Heart right ventricle (tissue), 16 donors: Measurements from ENCODE around the gene URM1. TPM values are rescaled to one million over a fixed set of nuclear protein-coding genes. Genes with fewer than 3 reads are reported as not detected.

Experiments used
- ATAC-seq, 8 donors: fragments of 200-7000 bp; cut with Tn5 transposase; one replicate each; pipeline ENCODE4 v1.9.1; 2020; ENCODE audit warnings: mild to moderate bottlenecking in 8 of 8, moderate library complexity in 8 of 8, moderate number of reproducible peaks in 1 of 8
- DNase-seq, 2 donors: peaks; one replicate each; pipeline ENCODE4 v3.0.0-alpha.2; 2020
- H3K27ac ChIP-seq, 10 donors: fragments of 200-600 bp; sonication (generic) in 2 of 10; one replicate each; pipeline versions ENCODE4 v1.5.0 to v1.8.0; 2020 to 2022; ENCODE audit warnings: mild to moderate bottlenecking in 3 of 10
- H3K27me3 ChIP-seq, 7 donors: fragments of 200-600 bp; one replicate each; pipeline ENCODE4 v1.8.0; 2021 to 2022; ENCODE audit warnings: mild to moderate bottlenecking in 2 of 7
- H3K36me3 ChIP-seq, 9 donors: fragments of 200-600 bp; sonication (generic) in 1 of 9; one replicate each; pipeline versions ENCODE4 v1.5.0 to v1.8.0; 2020 to 2022; ENCODE audit warnings: mild to moderate bottlenecking in 2 of 9
- H3K4me1 ChIP-seq, 9 donors: fragments of 200-600 bp; sonication (generic) in 1 of 9; one replicate each; pipeline versions ENCODE4 v1.5.0 to v1.8.0; 2020 to 2022; ENCODE audit warnings: mild to moderate bottlenecking in 4 of 9
- H3K4me3 ChIP-seq, 10 donors: fragments of 200-600 bp; sonication (generic) in 2 of 10; one replicate each; pipeline versions ENCODE4 v1.5.0 to v1.8.0; 2020 to 2022; ENCODE audit warnings: mild to moderate bottlenecking in 7 of 10, moderate library complexity in 2 of 10
- H3K9me3 ChIP-seq, 11 donors: fragments of 200-600 bp in 10 of 11; sonication (generic) in 2 of 11; one replicate each; pipeline versions ENCODE4 v1.5.0 to v1.8.0; 2013 to 2022; ENCODE audit warnings: mild to moderate bottlenecking in 2 of 11, control low read depth in 1 of 11, moderate library complexity in 1 of 11
- WGBS, 2 donors: extraction: QIAGEN DNeasy Blood & Tissue Kit; methylation state at CpG; one replicate each; pipeline ENCODE4 v1.1.7; 2013; ENCODE audit warnings: inconsistent platforms in 1 of 2; 5-methylcytosine and 5-hydroxymethylcytosine counted together
- intact Hi-C, 10 donors: fragments of 100-400 bp; cut with DNase I; formaldehyde crosslinking; loops; one replicate each; pipeline versions ENCODE4 v1.11.1 to v1.14.2; 2022
- polyA plus RNA-seq, 2 donors: library from polyadenylated mRNA; stranded (reverse); fragments of 200-250 nt; gene quantifications; one replicate each; pipeline ENCODE4 v1.2.3, GENCODE V29; 2013
- total RNA-seq, 10 donors: library from RNA; stranded (reverse); fragmentation: NEBNext Ultra II Directional in 3 of 10; extraction: Animal tissue kit (Norgen Biotek cat#: 25700) in 3 of 10; gene quantifications; one replicate each; pipeline versions ENCODE4 v1.2.1 to v1.2.4, GENCODE V29; 2021 to 2023
- TF ChIP-seq, protein P1 (sequence below), 9 donors: fragments of 200-600 bp; sonication (generic) in 2 of 9; IDR thresholded peaks; one replicate each; pipeline versions ENCODE4 v1.5.0 to v1.8.0; 2021 to 2022; ENCODE audit warnings: antibody characterized with exemption in 9 of 9, mild to moderate bottlenecking in 5 of 9, moderate library complexity in 1 of 9
- donor health status: Arrhythmogenic right ventricular cardiomyopathy.
- donor health status: ischemic (EF 13 %, LVEDD 7.1; RV severe dilation, severe dysfunction).
- donor health status: healthy with polysubstance abuse.
- donor health status: DM: no; HTN: yes; CAD: no.
- donor health status: DM: no; HTN: no; CAD: no.
- donor health status: ischemic (EF 25% LVEDD 6.9; RV normal size, moderate dysfunction).
- donor health status: ischemic (EF 25% LVEDD 5.7; RV mildly dilated, moderate dysfunction).
- donor health status: healthy.
- donor health status: DM: yes; HTN: yes; CAD: no.
- donor health status: Ischemic cardiomyopathy.
- donor health status: ischemic (EF 35%, LVEDD 5.7; RV mildly dilated, moderate dysfunction).
- donor health status: nonischemic (EF 11% LVEDD 7.7; RV severe dilation, severe dysfunction).
- donor health status: DM: yes; HTN: yes; CAD: no.
- donor health status: PGD.
- donor health status: ischemic (EF 29% LVEDD 5.4; RV normal size, mild dysfunction).
- donor health status: nonischemic (EF 23%, LVEDD 6.1; RV moderate dilation, normal function).

URM1 gene
- total and polyA plus RNA-seq, 12 donors = 18.7 to 75.7 (median 51.2) TPM

DNA sequence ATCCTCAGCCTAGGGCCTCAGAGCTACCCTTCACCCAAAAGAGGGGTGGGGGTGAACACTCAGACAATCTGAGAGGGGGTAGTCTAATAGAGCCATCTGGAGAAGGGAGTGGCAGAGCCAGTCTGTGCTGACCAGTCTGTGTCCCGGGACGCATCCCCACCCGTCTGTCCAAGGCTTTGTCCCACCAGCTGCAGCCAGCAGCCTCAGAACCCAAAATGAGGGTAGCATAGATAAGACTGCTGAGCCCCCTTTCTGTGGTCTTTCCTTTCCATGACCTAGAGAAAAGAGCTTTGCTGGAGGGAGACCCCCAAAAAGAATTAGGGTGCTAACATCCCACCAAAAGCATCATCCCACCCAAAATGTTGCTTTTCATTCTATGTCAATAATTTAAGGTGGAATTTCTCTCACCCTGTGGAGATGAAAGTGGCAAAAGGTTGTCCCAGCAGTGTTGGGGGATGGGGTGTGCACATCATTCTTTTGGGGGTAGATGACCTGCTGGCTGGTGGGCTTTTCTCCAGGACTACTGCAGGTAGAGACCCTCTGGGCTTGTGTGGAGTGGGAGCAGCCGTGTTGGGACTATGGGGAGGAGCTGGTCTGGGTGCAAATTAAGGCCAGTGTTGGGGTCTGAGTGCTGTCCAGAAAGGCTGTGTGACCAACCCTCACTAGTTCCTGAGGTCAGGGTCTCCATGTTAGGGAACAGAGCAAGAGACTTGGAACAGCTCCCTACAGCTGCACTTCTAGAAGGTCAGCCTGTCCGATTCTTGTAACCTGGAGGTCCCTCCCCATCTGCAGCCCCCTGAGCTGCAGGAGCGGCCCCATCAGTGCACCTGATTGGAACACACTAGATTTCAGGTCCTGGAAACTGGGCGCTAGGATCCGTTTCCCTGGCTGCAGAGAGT, 19.9 kb downstream of the URM1 start:
- Histone ChIP-seq H3K9me3 (no peaks in the 10 kb centered on the region), H3K4me3 (no peak overlapping the region), H3K4me1 (peaks cover 0 to 6% (median 0%) of the 10 kb centered on the region in 9 donors), H3K27ac (no peak overlapping the region), H3K27me3 (peaks cover 0 to 26% (median 6%) of the 10 kb centered on the region in 7 donors), H3K36me3 (peaks cover 0 to 68% (median 25%) of the 10 kb centered on the region in 9 donors)
- intact Hi-C loops = no loop called here
- TF ChIP-seq, protein P1, sequence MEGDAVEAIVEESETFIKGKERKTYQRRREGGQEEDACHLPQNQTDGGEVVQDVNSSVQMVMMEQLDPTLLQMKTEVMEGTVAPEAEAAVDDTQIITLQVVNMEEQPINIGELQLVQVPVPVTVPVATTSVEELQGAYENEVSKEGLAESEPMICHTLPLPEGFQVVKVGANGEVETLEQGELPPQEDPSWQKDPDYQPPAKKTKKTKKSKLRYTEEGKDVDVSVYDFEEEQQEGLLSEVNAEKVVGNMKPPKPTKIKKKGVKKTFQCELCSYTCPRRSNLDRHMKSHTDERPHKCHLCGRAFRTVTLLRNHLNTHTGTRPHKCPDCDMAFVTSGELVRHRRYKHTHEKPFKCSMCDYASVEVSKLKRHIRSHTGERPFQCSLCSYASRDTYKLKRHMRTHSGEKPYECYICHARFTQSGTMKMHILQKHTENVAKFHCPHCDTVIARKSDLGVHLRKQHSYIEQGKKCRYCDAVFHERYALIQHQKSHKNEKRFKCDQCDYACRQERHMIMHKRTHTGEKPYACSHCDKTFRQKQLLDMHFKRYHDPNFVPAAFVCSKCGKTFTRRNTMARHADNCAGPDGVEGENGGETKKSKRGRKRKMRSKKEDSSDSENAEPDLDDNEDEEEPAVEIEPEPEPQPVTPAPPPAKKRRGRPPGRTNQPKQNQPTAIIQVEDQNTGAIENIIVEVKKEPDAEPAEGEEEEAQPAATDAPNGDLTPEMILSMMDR (IDR thresholded peaks at IDR 0.05) = no peak
- no peak for DNase-seq
- no peak for ATAC-seq
- 91 to 95% methylated on average over 8 of the region's 8 CpGs for WGBS, 2 donors

DNA sequence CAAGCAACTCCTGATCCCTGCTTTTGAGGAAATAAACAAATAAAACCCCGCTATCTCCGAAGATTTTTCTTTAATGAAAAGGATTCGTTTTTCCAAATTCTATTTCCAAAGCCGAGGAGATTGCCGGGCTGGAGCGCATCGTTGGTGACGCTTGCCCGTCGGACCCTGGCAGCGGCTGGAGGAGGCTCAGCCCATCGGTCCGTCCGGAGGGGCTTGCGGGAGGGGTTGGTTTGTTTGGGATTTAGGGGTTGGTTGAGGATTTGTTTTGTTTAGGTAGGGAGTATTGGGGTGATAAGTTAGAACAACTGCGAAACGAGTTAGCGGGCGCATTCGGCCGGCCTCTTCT, 20.8 kb downstream of the URM1 start:
- TF ChIP-seq, protein P1 (IDR thresholded peaks at IDR 0.05) = no peak
- peaks cover 0 to 12% (median 5%) of the 10 kb centered on the region in 9 donors for H3K4me1 ChIP-seq
- H3K27me3 ChIP-seq = peaks cover 0 to 28% (median 6%) of the 10 kb centered on the region in 7 donors
- peaks cover 0 to 60% (median 25%) of the 10 kb centered on the region in 9 donors for H3K36me3 ChIP-seq
- ATAC-seq = no peak
- 91% methylated on average over 21 of the region's 21 CpGs for WGBS, 2 donors
- H3K27ac ChIP-seq = no peak overlapping the region
- no peaks in the 10 kb centered on the region for H3K9me3 ChIP-seq
- no peak overlapping the region for H3K4me3 ChIP-seq
- intact Hi-C loops = no loop called here
- no peak for DNase-seq

DNA sequence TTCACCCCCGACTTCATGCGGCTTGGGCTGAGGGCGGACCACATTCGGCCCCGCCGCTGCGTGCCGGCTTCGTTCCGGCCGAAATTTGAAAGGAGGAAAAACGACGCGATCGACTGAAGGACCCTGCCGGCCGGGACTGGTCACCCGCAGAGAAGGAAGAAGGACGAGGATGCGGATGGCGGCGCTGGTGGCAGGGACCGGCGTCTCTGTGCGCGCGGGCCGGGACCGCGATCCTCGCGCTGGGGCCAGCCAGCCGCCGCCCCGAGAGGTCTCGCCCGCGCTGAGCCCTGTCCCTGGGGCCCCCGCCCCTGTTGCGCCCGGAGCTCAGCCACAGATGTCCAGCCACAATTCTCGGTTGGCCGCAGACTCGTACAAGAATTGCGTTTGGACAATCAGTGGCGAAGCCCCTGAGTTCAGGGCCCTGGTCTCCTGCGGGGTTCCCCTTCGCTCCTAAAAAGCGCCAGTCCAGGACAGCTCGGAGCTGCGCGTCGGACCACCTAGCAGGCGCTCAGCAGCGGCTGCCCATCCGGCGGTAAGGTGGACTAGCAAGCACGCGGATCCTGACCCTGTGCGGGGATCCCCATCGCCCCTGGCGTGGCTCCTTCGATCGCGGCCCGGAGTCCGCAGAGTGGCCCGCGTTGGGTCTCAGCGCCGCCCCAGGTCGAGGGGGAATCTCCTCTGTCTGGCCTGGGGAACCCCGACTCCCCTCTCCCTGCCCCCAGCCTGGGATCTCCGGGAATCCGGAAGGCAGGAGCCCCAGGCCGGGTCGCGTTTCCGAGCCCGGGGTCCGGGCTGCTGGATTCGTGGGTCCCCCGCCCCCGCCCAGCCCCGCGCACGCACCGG, 21.3 kb downstream of the URM1 start:
- Histone ChIP-seq H3K4me1 (peaks cover 0 to 18% (median 11%) of the 10 kb centered on the region in 9 donors), H3K27ac (no peak overlapping the region), H3K4me3 (no peak overlapping the region), H3K36me3 (peaks cover 0 to 54% (median 25%) of the 10 kb centered on the region in 9 donors), H3K27me3 (peaks cover 0 to 30% (median 6%) of the 10 kb centered on the region in 7 donors), H3K9me3 (no peaks in the 10 kb centered on the region)
- DNase-seq = no peak
- WGBS, 2 donors = 73 to 83% methylated on average over 86 to 88 of the region's 88 CpGs
- TF ChIP-seq, protein P1 (IDR thresholded peaks at IDR 0.05) = no peak
- ATAC-seq = no peak
- intact Hi-C loops = no loop called here

DNA sequence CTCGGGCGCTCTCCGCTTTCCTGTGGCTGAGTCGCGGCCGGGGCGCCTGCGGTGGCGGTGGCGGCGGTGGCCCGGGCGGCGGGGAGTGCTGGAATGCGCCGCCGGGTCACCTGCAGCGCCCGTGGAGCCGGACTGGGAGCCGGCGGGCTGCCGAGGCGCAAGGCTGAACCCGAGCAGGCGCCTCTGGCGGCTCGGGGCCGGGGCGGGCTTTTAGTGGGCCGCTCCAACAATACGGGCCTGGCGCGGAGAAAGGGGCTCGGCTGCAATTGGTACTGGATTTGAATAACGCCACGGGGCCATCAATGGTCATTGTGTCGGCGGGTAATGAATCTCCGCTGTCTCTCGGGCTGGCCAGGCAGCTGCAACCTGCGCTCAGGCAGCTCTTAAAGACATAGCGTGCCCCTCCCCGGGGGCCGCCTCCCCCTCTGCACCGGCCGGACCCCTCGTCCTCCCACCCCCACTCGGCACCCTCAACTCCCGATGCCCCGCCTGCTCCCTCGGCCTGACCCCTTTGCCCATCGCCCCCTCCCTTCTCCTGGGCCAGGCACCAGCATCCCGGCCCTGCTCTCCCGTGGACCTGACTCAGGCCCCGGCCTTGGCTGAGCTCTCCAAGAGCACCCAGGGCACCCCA, 22.1 kb downstream of the URM1 start:
- peaks cover 0 to 46% (median 21%) of the 10 kb centered on the region in 9 donors for H3K36me3 ChIP-seq

More for the DNA sequence above, 22.1 kb downstream of the URM1 start:
- intact Hi-C loops = no loop called here
- H3K27me3 ChIP-seq = peaks cover 0 to 35% (median 6%) of the 10 kb centered on the region in 7 donors
- H3K27ac ChIP-seq = no peak overlapping the region
- H3K9me3 ChIP-seq = no peaks in the 10 kb centered on the region
- TF ChIP-seq, protein P1 (IDR thresholded peaks at IDR 0.05) = no peak
- DNase-seq (no peak), ATAC-seq (no peak)
- 51 to 71% methylated on average over 51 to 56 of the region's 56 CpGs for WGBS, 2 donors
- no peak overlapping the region for H3K4me3 ChIP-seq
- H3K4me1 ChIP-seq = peaks cover 0 to 22% (median 12%) of the 10 kb centered on the region in 9 donors
